Measurements from ENCODE around the gene MYRF. TPM values are rescaled to one million over a fixed set of nuclear protein-coding genes. Genes with fewer than 3 reads are reported as not detected.
A peak's percentile ranks its signal among the peaks of the same experiment; 100 is the strongest.

The MYRF gene
- 117 and 128 TPM in 2 replicates for total RNA-seq
- long read RNA-seq, partial matches to known transcripts = 41 of 42 reads
- long read RNA-seq, other reads (novel, unspliced or antisense) = 1 of 42 reads

GRCh38 chr11:61752117-61752924 lies at the start of gene MYRF:
MYRF (plus strand) TSS chr11:61752636; CDS start chr11:61752745, 109 bp downstream.
- H3K27ac Mint-ChIP-seq = peak within 1 kb of the TSS; percentile 82
- no peaks in the 10 kb centered on the region for H3K36me3 Mint-ChIP-seq (ENCODE audit: insufficient read depth)
- H3K9me3 Mint-ChIP-seq (ENCODE audit: low read depth) = no peaks in the 10 kb centered on the region
- peak within 1 kb of the TSS; percentile 90 for H3K4me3 Mint-ChIP-seq (ENCODE audit: low read depth)
- H3K27me3 Mint-ChIP-seq = peaks cover 4% of the 10 kb centered on the region
- peak; percentile 56 for TF ChIP-seq CTCF (IDR thresholded peaks at IDR 0.05; ENCODE audit: unreplicated experiment)
- DNase-seq (ENCODE audit: low spot score, unreplicated experiment) = peak; percentile 72
- peaks cover 60% of the 10 kb centered on the region for H3K4me1 Mint-ChIP-seq (ENCODE audit: low read depth)

- Mint-ChIP-seq H3K4me3 (ENCODE audit: low read depth) (no peak overlapping the region), H3K4me1 (ENCODE audit: low read depth) (peaks cover 21% of the 10 kb centered on the region), H3K27ac (no peak overlapping the region), H3K27me3 (peaks cover 35% of the 10 kb centered on the region), H3K9me3 (ENCODE audit: low read depth) (no peaks in the 10 kb centered on the region), H3K36me3 (ENCODE audit: insufficient read depth) (no peaks in the 10 kb centered on the region)
- DNase-seq (ENCODE audit: low spot score, unreplicated experiment) = no peak
- no peak for TF ChIP-seq CTCF (IDR thresholded peaks at IDR 0.05; ENCODE audit: unreplicated experiment)
Observed at GRCh38 chr11:61702701-61703312, 49.6 kb upstream of the MYRF start.

- Mint-ChIP-seq H3K9me3 (ENCODE audit: low read depth) (no peaks in the 10 kb centered on the region), H3K36me3 (ENCODE audit: insufficient read depth) (no peaks in the 10 kb centered on the region), H3K27me3 (peaks cover 35% of the 10 kb centered on the region), H3K27ac (no peak overlapping the region), H3K4me3 (ENCODE audit: low read depth) (no peak overlapping the region), H3K4me1 (ENCODE audit: low read depth) (peaks cover 10% of the 10 kb centered on the region)
- TF ChIP-seq CTCF (IDR thresholded peaks at IDR 0.05; ENCODE audit: unreplicated experiment) = no peak
- no peak for DNase-seq (ENCODE audit: low spot score, unreplicated experiment)
Observed at GRCh38 chr11:61704838-61705237, 47.6 kb upstream of the MYRF start.

DNA sequence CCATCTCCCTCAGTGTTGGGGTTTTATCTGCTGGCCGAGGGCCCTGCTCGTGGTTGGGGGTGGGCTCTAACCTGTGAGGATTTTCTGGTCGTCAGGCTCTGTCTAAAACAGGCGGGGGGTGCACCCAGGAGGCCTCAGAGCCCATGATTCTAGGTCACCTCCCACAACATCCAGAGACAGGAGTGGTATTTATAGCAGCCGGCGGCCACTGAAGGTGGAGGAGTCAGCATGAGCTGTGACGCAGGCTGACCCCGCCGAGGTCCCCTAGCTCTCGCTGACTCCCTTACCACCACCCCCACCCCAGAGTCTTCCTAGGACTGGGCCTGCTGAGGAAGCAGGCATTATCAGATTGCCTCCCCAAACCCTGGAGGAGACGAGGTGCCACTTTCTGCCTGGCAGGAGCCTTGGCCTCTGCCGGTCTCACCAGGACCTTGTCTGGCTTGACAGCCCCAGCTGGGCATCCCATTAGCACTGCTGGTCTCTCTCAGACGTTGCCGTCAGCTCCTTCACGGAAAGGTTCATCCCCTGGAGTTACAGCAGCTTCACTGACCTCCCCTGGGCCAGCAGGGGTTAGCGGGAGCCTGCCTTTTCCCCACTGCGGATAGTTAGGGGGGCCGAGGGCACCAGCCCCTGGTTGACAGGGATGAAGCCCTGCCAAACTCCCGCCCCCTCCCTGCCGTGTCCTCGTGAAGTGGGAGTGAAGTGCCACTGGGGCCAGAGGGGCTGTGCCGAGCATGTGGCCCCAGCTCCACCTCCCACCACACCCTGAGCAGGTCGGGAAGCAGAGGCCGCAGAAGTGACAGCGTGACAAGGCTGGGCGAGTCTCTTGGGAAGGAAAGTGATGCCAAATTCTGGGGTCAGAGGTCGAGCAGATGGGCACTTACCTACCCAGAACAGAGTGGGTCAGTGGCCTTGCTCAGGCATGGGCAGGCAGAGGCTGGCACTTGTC lies 45.7 kb upstream of the MYRF start:
- no peak overlapping the region for H3K27ac Mint-ChIP-seq
- no peaks in the 10 kb centered on the region for H3K36me3 Mint-ChIP-seq (ENCODE audit: insufficient read depth)
- no peak overlapping the region for H3K4me3 Mint-ChIP-seq (ENCODE audit: low read depth)
- no peaks in the 10 kb centered on the region for H3K4me1 Mint-ChIP-seq (ENCODE audit: low read depth)
- H3K27me3 Mint-ChIP-seq = peaks cover 32% of the 10 kb centered on the region
- H3K9me3 Mint-ChIP-seq (ENCODE audit: low read depth) = no peaks in the 10 kb centered on the region
- no peak for DNase-seq (ENCODE audit: low spot score, unreplicated experiment)
- TF ChIP-seq CTCF (IDR thresholded peaks at IDR 0.05; ENCODE audit: unreplicated experiment) = no peak

- no peak for DNase-seq (ENCODE audit: low spot score, unreplicated experiment)
- peaks cover 29% of the 10 kb centered on the region for H3K27me3 Mint-ChIP-seq
- no peaks in the 10 kb centered on the region for H3K9me3 Mint-ChIP-seq (ENCODE audit: low read depth)
- H3K4me1 Mint-ChIP-seq (ENCODE audit: low read depth) = no peaks in the 10 kb centered on the region
- H3K27ac Mint-ChIP-seq = no peak overlapping the region
- no peak for TF ChIP-seq CTCF (IDR thresholded peaks at IDR 0.05; ENCODE audit: unreplicated experiment)
- H3K36me3 Mint-ChIP-seq (ENCODE audit: insufficient read depth) = no peaks in the 10 kb centered on the region
- no peak overlapping the region for H3K4me3 Mint-ChIP-seq (ENCODE audit: low read depth)
Observed at GRCh38 chr11:61707574-61707973, 44.9 kb upstream of the MYRF start.

All from progenitor cell of endocrine pancreas (in vitro differentiated cells).